ENCODE data around the gene GLDC.

- no peak for TF ChIP-seq CTCF (IDR thresholded peaks at IDR 0.05)
- no peak for TF ChIP-seq POLR2A (IDR thresholded peaks at IDR 0.05)
Observed at GRCh38 chr9:6538666-6539071, 106.9 kb downstream of the GLDC start.

Measured in ovary (tissue), 3 donors.